AG04450 (cell line): ENCODE results near the gene TAF8. TPM values are rescaled to one million over a fixed set of nuclear protein-coding genes. Genes with fewer than 3 reads are reported as not detected.

ENCODE experiments used
- CTCF ChIA-PET: fragments of 300-600, 350-600 bp; formaldehyde crosslinking; extraction: SDS; loops from one replicate; lab custom pipeline; 2022; ENCODE audit warnings: antibody characterized with exemption, inconsistent platforms; lab: Charles Lee
- POLR2A ChIA-PET: fragments of 350-600 bp; formaldehyde crosslinking; extraction: SDS; loops from one replicate; lab custom pipeline; 2021; ENCODE audit warnings: antibody characterized with exemption, inconsistent platforms; lab: Yijun Ruan, JAX
- DNase-seq: peaks from one replicate; pipeline ENCODE4 v3.0.0-alpha.2; 2011; ENCODE audit warnings: low read depth, low spot score
- H3K27ac ChIP-seq: one replicate; pipeline ENCODE4 v1.5.1; 2012; ENCODE audit warnings: low read depth, low read length, control low read depth
- H3K27me3 ChIP-seq: one replicate; pipeline ENCODE4 v1.6.0; 2012; ENCODE audit warnings: low read length; ENCODE audit not compliant: control insufficient read depth, insufficient read depth
- H3K4me3 ChIP-seq: 2 replicates; pipeline ENCODE4 v1.5.1; 2011; ENCODE audit warnings: mild to moderate bottlenecking, low read depth, low read length, control low read depth
- H3K9me3 ChIP-seq: 2 replicates; pipeline ENCODE4 v1.5.1; 2012; ENCODE audit warnings: low read length; ENCODE audit not compliant: control insufficient read depth, insufficient read depth
- polyA plus RNA-seq: library from polyadenylated mRNA; depleted of rRNA; stranded (reverse); fragments of >200 nt; gene quantifications from 2 replicates; pipeline ENCODE4 v1.2.3, GENCODE V29; 2011
- TF ChIP-seq, protein P1 (sequence below): IDR thresholded peaks from 2 replicates; pipeline ENCODE4 v1.5.1; 2011; ENCODE audit warnings: low read depth, low read length, control low read depth, inconsistent platforms

The TAF8 gene
- polyA plus RNA-seq, 1 experiment: 14.6 TPM

DNA sequence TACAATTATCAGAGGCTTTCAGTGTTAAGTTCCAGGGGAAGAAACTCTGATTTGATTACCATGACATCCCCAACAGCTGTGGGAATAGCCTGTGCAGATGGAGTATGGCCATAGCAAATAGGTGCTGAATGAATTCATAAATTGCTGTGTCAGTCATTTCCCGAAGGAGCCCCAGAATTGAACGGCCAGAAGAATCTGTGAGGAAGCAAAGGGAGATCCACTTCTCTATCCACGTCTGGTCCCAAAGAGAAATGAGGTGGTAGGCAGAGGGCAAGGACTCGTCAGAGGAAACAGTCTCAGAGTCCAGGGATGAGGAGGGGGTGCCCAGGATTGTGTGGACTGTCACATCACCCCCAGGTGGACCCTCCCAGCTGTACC is 3.1 kb upstream of the TAF8 start:
- H3K4me3 ChIP-seq: no peak overlapping the region
- DNase-seq: no peak
- CTCF ChIA-PET: interaction anchor here (0.9 to 3.4 kb wide), 4 partner anchors 111 to 261 kb away, joined by 3 to 28 read pairs (median 10); partner anchors contain the start of genes BYSL, MED20 and TOMM6

DNA sequence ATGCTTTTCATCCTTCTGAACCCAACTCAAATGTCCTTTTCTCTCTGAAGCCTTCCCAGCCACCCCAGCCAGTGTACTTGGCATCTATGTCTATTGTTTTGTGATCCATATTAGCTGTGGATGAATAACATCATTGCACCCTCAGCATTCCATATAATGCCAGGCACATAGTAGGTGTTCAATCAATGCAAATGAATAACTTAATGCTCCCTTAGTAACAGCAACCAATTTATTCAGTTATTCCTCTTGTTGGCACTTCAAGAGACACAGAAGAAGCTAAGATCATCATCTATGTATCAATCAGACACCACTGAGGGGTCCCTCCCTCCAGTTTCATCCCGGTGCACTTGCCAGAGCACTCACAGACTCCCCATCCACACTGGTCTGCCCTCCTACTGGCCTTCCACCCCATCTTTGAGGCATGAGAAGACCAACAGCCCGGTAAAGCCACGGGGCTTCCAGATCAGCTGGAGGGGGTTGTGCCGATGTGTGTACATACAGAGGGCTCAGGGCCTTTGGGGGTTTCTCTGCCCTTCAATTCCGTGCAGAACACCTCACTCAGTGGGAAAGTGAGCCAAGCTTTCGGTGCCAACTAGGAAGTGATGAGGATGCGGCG is 2.4 kb upstream of the TAF8 start:
- TF ChIP-seq, protein P1, sequence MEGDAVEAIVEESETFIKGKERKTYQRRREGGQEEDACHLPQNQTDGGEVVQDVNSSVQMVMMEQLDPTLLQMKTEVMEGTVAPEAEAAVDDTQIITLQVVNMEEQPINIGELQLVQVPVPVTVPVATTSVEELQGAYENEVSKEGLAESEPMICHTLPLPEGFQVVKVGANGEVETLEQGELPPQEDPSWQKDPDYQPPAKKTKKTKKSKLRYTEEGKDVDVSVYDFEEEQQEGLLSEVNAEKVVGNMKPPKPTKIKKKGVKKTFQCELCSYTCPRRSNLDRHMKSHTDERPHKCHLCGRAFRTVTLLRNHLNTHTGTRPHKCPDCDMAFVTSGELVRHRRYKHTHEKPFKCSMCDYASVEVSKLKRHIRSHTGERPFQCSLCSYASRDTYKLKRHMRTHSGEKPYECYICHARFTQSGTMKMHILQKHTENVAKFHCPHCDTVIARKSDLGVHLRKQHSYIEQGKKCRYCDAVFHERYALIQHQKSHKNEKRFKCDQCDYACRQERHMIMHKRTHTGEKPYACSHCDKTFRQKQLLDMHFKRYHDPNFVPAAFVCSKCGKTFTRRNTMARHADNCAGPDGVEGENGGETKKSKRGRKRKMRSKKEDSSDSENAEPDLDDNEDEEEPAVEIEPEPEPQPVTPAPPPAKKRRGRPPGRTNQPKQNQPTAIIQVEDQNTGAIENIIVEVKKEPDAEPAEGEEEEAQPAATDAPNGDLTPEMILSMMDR: no peak
- no peaks in the 10 kb centered on the region for H3K27me3 ChIP-seq
- peak overlapping the region; percentile 75 for H3K4me3 ChIP-seq
- no peak for DNase-seq
- ChIA-PET POLR2A (no interaction called here), CTCF (interaction anchor here (0.6 to 3.4 kb wide), 4 partner anchors 127 to 261 kb away, joined by 3 to 28 read pairs (median 10); partner anchors contain the start of genes BYSL, MED20 and TOMM6)
- peaks cover 5% of the 10 kb centered on the region; the same call in 1 of the 2 replicates for H3K9me3 ChIP-seq
- no peak overlapping the region for H3K27ac ChIP-seq

More for the DNA sequence above, 3.1 kb upstream of the TAF8 start:
- TF ChIP-seq, protein P1: no peak
- Histone ChIP-seq H3K9me3 (peaks cover 5% of the 10 kb centered on the region; the same call in 1 of the 2 replicates), H3K27ac (no peak overlapping the region), H3K27me3 (no peaks in the 10 kb centered on the region)
- POLR2A ChIA-PET: no interaction called here

DNA sequence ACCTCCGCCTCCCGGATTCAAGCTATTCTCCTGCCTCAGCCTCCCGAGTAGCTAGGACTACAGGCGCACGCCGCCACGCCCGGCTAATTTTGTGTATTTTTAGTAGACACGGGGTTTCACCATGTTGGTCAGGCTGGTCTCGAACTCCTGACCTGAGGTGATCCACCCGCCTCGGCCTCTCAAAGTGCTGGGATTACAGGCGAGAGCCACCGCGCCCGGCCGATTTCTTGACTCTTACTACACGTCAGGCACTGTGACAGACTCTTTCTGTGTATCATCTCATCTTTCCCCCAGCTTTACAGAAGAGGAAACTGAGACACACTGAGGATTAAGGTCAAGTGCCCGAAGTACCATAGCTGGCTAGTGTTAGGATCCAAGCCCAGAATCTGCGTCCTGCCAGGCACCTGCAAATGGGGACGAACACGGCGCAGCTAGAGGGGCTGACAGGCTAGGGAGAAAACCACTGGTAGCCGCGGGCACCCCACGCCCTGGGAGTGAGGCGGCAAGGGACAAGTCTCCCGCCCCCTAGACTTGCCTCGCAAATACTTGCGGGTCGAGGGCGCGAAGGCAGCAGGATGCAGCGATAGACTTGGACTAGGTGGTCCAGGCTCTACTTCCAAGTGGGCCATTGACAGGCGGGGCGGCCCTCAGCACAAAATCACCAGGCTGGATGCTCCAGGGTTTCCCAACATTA is 1.1 kb upstream of the TAF8 start:
- no peaks in the 10 kb centered on the region for H3K27me3 ChIP-seq
- H3K4me3 ChIP-seq: peak overlapping the region; percentile 75
- TF ChIP-seq, protein P1: no peak
- no peak overlapping the region for H3K27ac ChIP-seq
- DNase-seq: no peak
- peaks cover 5% of the 10 kb centered on the region; the same call in 1 of the 2 replicates for H3K9me3 ChIP-seq
- ChIA-PET CTCF (interaction anchor here (0.5 to 3.4 kb wide), 8 partner anchors 107 to 267 kb away, joined by 3 to 28 read pairs (median 4); partner anchors contain the start of genes BYSL, MED20 and TOMM6), POLR2A (interaction anchor here (0.7 kb wide), 2 partner anchors 316 to 523 kb away, joined by 5 read pairs; no protein-coding TSS in a partner anchor)

DNA sequence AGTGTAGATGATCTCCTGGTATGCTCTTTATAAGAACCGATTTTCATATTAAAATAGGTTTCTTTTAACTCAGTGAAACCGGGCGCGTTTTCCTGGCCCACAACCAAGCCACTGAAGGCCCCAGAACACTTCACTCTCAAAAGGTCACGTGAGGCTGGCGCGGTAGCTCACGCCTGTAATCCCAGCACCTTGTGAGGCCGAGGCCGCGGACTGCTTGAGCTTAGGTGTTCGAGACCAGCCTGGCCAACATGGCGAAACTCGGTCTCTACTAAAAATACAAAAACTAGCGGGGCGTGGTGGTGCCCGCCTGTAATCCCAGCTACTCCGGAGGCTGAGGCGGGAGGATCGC is 402 bp upstream of the TAF8 start:
- H3K4me3 ChIP-seq: peak overlapping the region; percentile 42; the same call in 1 of the 2 replicates
- H3K27me3 ChIP-seq: no peaks in the 10 kb centered on the region
- H3K27ac ChIP-seq: no peak overlapping the region
- ChIA-PET POLR2A (interaction anchor here (0.5 to 0.7 kb wide), 7 partner anchors 12 to 523 kb away, joined by 4 to 7 read pairs (median 5); no protein-coding TSS in a partner anchor), CTCF (interaction anchor here (0.7 to 2.6 kb wide), 8 partner anchors 111 to 483 kb away, joined by 3 to 25 read pairs (median 5); partner anchors contain the start of genes BYSL and MED20)
- H3K9me3 ChIP-seq: peaks cover 5% of the 10 kb centered on the region; the same call in 1 of the 2 replicates
- DNase-seq: no peak
- TF ChIP-seq, protein P1: no peak
